ENCODE data around the gene PPY.

DNA sequence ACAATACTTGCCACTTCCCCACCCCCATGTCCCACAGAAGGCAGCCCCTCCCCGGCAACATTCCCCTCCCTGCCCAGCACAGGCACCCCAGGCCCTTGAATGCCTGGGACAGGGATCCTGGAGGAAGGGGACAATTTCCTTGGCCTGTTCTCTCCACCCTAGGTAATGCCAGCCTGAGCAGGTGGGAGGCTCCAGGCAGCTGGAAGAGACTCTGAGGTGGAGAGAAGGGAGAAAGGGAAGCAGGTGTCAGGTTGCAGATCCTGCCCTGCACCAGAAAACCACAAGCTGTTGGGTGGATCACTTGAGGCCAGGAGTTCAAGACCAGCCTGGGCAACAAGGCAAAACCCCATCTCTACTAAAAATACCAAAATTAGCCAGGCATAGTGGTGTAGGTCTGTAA lies 43.8 kb downstream of the PPY start:
- TF ChIP-seq, protein P1, sequence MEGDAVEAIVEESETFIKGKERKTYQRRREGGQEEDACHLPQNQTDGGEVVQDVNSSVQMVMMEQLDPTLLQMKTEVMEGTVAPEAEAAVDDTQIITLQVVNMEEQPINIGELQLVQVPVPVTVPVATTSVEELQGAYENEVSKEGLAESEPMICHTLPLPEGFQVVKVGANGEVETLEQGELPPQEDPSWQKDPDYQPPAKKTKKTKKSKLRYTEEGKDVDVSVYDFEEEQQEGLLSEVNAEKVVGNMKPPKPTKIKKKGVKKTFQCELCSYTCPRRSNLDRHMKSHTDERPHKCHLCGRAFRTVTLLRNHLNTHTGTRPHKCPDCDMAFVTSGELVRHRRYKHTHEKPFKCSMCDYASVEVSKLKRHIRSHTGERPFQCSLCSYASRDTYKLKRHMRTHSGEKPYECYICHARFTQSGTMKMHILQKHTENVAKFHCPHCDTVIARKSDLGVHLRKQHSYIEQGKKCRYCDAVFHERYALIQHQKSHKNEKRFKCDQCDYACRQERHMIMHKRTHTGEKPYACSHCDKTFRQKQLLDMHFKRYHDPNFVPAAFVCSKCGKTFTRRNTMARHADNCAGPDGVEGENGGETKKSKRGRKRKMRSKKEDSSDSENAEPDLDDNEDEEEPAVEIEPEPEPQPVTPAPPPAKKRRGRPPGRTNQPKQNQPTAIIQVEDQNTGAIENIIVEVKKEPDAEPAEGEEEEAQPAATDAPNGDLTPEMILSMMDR (IDR thresholded peaks at IDR 0.05), result no peak
- TF ChIP-seq EZH2 (IDR thresholded peaks at IDR 0.05; ENCODE audit: borderline replicate concordance, insufficient read depth, low read depth, low read length, poor library complexity, severe bottlenecking), result no peak

Measured in B cell (primary cell).